GM12801 (cell line): ENCODE results near the gene MTMR12.

Experiments
- CTCF ChIP-seq: IDR thresholded peaks from one replicate; pipeline ENCODE4 v1.5.1; 2011; ENCODE audit warnings: control low read depth; ENCODE audit not compliant: insufficient read length; ENCODE audit errors: extremely low read depth

The MTMR12 gene

GRCh38 chr5:32278406-32278805 lies 34.3 kb downstream of the MTMR12 start:
- TF ChIP-seq CTCF, result no peak

GRCh38 chr5:32277798-32278197 lies 34.9 kb downstream of the MTMR12 start:
- no peak for TF ChIP-seq CTCF

- TF ChIP-seq CTCF, result no peak
Observed at GRCh38 chr5:32276173-32276853, 36.4 kb downstream of the MTMR12 start.

- no peak for TF ChIP-seq CTCF
Observed at GRCh38 chr5:32275396-32275741, 37.4 kb downstream of the MTMR12 start.

GRCh38 chr5:32274548-32275395 lies 38.0 kb downstream of the MTMR12 start:
- no peak for TF ChIP-seq CTCF

GRCh38 chr5:32273821-32274220 lies 38.9 kb downstream of the MTMR12 start:
- no peak for TF ChIP-seq CTCF

- TF ChIP-seq CTCF, result no peak
Observed at GRCh38 chr5:32272746-32273145, 40.0 kb downstream of the MTMR12 start.
